GM13977 (cell line): ENCODE measurements around the gene CACHD1.
A peak's percentile ranks its signal among the peaks of the same experiment; 100 is the strongest.

Source experiments
- DNase-seq: peaks from one replicate; pipeline ENCODE4 v3.0.0; 2012; ENCODE audit warnings: low spot score
- in situ Hi-C: fragments of 300-500 bp; cut with MboI; formaldehyde crosslinking; loops from one replicate; pipeline ENCODE4 v1.12.0; 2022; ENCODE audit warnings: low sequenced_read_pairs, low pct_unique_long_range_greater_than_20kb, mixed read lengths, inconsistent platforms; ENCODE audit not compliant: unreplicated experiment
- TF ChIP-seq, protein P1 (sequence below): IDR thresholded peaks from 2 replicates; pipeline ENCODE4 v1.5.1; 2012; ENCODE audit warnings: mild to moderate bottlenecking, control low read depth; ENCODE audit not compliant: insufficient read depth; ENCODE audit errors: extremely low read depth, missing control alignments

Gene CACHD1

DNA sequence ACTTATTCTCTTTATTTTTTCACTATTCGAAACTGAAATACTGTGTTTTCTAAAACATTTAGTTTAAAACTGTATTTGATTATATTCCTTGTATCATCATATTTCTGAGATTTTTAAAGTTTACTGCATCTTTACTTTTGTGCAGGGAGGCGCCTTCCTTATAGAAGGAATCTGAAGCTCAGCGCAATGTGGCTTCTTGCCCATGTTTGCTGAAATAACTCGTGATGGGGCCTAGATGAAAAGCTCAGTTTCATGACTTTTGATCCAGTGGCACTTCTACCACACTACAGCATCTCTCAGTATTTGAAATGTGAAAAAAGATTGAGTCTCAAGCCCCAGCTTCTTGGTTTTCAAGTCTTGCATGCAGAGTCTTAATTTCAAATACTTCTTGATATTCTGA is 28.4 kb downstream of the CACHD1 start:
- DNase-seq: no peak
- TF ChIP-seq, protein P1, sequence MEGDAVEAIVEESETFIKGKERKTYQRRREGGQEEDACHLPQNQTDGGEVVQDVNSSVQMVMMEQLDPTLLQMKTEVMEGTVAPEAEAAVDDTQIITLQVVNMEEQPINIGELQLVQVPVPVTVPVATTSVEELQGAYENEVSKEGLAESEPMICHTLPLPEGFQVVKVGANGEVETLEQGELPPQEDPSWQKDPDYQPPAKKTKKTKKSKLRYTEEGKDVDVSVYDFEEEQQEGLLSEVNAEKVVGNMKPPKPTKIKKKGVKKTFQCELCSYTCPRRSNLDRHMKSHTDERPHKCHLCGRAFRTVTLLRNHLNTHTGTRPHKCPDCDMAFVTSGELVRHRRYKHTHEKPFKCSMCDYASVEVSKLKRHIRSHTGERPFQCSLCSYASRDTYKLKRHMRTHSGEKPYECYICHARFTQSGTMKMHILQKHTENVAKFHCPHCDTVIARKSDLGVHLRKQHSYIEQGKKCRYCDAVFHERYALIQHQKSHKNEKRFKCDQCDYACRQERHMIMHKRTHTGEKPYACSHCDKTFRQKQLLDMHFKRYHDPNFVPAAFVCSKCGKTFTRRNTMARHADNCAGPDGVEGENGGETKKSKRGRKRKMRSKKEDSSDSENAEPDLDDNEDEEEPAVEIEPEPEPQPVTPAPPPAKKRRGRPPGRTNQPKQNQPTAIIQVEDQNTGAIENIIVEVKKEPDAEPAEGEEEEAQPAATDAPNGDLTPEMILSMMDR: no peak
- in situ Hi-C loops: no loop called here

DNA sequence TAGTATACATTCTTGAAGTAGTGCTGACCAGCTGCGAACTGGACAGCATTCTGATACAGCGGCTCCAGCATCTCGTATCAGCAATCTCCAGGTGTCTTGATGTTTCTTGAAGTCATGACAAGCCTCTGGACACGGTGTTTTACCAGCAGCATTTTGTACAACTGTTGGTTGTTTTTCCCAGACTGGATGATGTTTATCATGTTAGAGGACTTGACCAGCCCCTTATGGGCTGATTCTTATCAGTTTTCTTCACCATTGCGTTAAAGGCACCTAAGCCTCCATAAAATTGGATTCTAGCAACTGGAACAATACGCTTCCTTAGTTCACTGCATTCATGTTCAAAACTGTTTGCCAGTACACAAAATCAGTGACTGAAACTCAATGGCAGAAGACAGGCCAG is 29.1 kb downstream of the CACHD1 start:
- in situ Hi-C loops: no loop called here
- no peak for DNase-seq
- TF ChIP-seq, protein P1: no peak

DNA sequence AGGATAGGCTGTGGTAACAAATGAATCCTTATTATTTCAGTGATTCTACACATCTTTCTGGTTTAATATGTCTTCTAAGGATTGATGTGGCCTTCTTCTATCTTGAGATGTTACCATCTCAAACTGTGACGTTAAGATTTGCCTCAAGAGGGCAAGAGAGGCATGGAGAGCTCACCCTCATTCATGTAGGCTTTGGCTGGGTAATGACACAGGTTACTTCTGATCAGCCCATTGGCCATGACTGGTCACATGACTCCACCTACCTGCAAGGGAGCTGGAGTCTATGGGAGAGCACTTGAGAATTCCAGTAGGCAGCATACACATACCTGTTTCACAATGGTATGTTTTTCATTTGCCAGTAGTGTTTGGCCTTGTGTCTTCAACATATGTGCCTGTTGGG is 30.0 kb downstream of the CACHD1 start:
- in situ Hi-C loops: no loop called here
- DNase-seq: no peak

DNA sequence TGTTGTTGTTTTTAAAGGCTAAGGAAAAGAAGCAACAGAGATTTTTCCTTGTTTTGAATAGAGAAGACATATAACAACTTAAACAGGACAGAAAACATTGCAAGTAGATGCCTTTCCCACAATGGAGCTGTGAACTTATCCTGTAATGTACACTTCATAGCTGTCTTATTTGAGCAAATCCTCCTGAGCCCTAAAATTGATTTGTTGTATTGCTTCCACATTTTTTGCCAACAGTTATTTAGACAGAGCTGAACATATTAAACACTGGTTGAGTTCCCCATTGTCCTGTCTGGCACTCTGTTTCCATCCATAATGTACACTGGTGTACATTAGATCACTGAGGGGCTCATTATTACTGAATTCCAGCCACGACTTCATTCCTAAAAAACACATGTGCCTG is 32.2 kb downstream of the CACHD1 start:
- in situ Hi-C loops: no loop called here
- no peak for DNase-seq
- TF ChIP-seq, protein P1: no peak

More for the DNA sequence above, 30.0 kb downstream of the CACHD1 start:
- TF ChIP-seq, protein P1: no peak

DNA sequence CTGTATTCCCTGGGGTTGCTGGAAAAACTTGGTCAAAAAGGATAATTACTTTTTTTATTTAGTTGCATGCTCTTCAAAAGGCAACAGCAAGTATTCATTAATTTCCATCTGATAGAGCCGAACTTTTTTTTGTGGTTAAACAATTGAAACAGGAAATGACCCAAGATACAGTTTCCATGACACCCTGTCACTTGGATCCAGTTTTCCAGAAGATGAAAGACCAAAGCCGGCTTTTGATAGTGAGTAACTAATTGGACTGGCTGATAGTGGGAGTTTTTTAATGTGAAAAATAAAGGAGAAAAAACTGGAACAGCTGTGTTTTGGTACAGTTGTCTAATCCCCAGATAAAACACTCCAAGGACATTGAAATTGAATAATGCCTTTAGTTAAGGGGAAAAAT is 33.0 kb downstream of the CACHD1 start:
- TF ChIP-seq, protein P1: no peak
- in situ Hi-C loops: no loop called here
- no peak for DNase-seq

DNA sequence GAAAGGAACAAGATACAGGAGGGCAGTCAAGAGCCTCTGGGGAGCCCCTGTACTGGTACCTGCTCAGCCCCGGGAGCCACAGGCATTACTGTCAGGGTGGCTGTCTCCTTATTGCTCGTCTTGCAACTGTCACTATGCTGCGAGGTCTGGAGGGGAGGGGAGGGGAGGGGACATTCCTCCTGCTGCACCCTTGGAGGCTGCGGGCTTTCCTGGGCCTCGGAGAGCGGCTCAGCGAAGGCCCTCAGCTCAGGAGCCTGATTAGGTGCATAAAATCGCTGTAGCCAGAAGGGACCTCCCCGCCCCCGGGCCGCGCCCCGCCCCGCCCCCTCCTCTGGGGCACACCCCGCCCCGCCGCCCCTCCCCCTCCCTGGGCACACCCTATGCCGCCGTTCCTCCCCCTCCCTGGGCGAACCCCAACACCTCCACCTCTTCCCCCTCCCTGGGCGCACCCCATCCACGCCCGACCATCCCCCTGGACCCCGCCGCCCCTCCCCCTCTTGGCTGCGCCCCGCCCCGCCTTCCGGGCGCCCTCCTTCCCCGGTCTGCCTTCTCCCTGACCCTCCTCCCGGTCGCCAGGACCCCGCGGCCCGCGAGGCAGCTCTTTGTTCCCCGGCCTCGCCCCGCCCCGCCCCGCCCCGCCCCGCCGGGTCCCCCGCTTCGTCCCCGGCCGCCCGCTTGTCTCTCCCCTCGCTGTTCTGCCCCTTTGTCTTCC is 35.5 kb downstream of the CACHD1 start:
- peak; percentile 28 for DNase-seq
- in situ Hi-C loops: no loop called here
- TF ChIP-seq, protein P1: no peak
